Activated CD8-positive, alpha-beta T cell treated with anti-CD3 and anti-CD28 coated beads for 36 hours (primary cell): ENCODE results near the gene OR5W2. TPM values are rescaled to one million over a fixed set of nuclear protein-coding genes. Genes with fewer than 3 reads are reported as not detected.

Experiments
- ATAC-seq: fragments of 200-7000 bp; cut with Tn5 transposase; one replicate; pipeline ENCODE4 v1.10.0; 2021; ENCODE audit warnings: mild to moderate bottlenecking, moderate library complexity
- CTCF ChIA-PET: fragments of 350-600 bp; sonication (Branson Sonifier 250); formaldehyde crosslinking; loops from one replicate; lab custom pipeline; 2021; ENCODE audit warnings: antibody characterized with exemption; lab: Charles Lee
- POLR2A ChIA-PET: fragments of 350-600 bp; sonication (Branson Sonifier 250); formaldehyde crosslinking; loops from one replicate; lab custom pipeline; 2021; ENCODE audit warnings: antibody characterized with exemption; lab: Charles Lee
- DNase-seq: peaks from one replicate; pipeline ENCODE4 v3.0.0-alpha.2; 2020
- H3K27ac Mint-ChIP-seq: one replicate; pipeline ENCODE4 v1.8.0; 2021; ENCODE audit warnings: mild to moderate bottlenecking, mixed read lengths
- H3K27me3 Mint-ChIP-seq: one replicate; pipeline ENCODE4 v1.8.0; 2021; ENCODE audit warnings: mixed read lengths
- H3K36me3 Mint-ChIP-seq: one replicate; pipeline ENCODE4 v1.8.0; 2021; ENCODE audit warnings: low read depth, mixed read lengths
- H3K4me1 Mint-ChIP-seq: one replicate; pipeline ENCODE4 v1.8.0; 2021; ENCODE audit warnings: low read depth, mixed read lengths
- H3K4me3 Mint-ChIP-seq: one replicate; pipeline ENCODE4 v1.8.0; 2021; ENCODE audit warnings: mild to moderate bottlenecking, moderate library complexity, mixed read lengths
- H3K9me3 Mint-ChIP-seq: one replicate; pipeline ENCODE4 v1.8.0; 2021; ENCODE audit warnings: mixed read lengths
- CTCF ChIP-seq: fragments of 200-600 bp; IDR thresholded peaks from one replicate; pipeline ENCODE4 v1.8.0; 2022; ENCODE audit warnings: antibody characterized with exemption, mild to moderate bottlenecking
- intact Hi-C: fragments of 100-400 bp; cut with micrococcal nuclease; formaldehyde crosslinking; loops from one replicate; pipeline ENCODE4 v1.10.0; 2022
- total RNA-seq, 2 experiments: library from RNA; stranded (reverse); gene quantifications; one replicate each; pipeline ENCODE4 v1.2.3, GENCODE V29; 2021

The OR5W2 gene
- not detected for total RNA-seq

GRCh38 chr11:55914482-55914881, at the start of gene OR5W2:
TSS of gene OR5W2 (minus strand) at chr11:55914582. CDS start at chr11:55914582, 0 bp downstream.
- ATAC-seq (no peak), DNase-seq (no peak)
- Mint-ChIP-seq H3K4me3 (no peak within 1 kb of the TSS), H3K4me1 (no peaks in the 10 kb centered on the region), H3K27me3 (no peaks in the 10 kb centered on the region), H3K27ac (no peak within 1 kb of the TSS), H3K9me3 (peaks cover 12% of the 10 kb centered on the region), H3K36me3 (no peaks in the 10 kb centered on the region)
- ChIA-PET CTCF (no interaction called here), POLR2A (no interaction called here)
- intact Hi-C loops: no loop called here
- TF ChIP-seq CTCF: no peak

GRCh38 chr11:55956521-55956920, 42.1 kb upstream of the OR5W2 start:
- ChIA-PET CTCF (no interaction called here), POLR2A (no interaction called here)
- H3K4me3 Mint-ChIP-seq: no peak overlapping the region
- TF ChIP-seq CTCF: no peak
- no peaks in the 10 kb centered on the region for H3K36me3 Mint-ChIP-seq
- no peak overlapping the region for H3K27ac Mint-ChIP-seq
- intact Hi-C loops: no loop called here
- DNase-seq (no peak), ATAC-seq (no peak)
- no peaks in the 10 kb centered on the region for H3K27me3 Mint-ChIP-seq
- H3K4me1 Mint-ChIP-seq: no peaks in the 10 kb centered on the region
- H3K9me3 Mint-ChIP-seq: peaks cover 3% of the 10 kb centered on the region

GRCh38 chr11:55949330-55949729, 34.9 kb upstream of the OR5W2 start:
- no peak for ATAC-seq
- no peak for TF ChIP-seq CTCF
- intact Hi-C loops: no loop called here
- CTCF ChIA-PET: no interaction called here
- Mint-ChIP-seq H3K4me1 (no peaks in the 10 kb centered on the region), H3K27ac (no peak overlapping the region), H3K9me3 (peaks cover 12% of the 10 kb centered on the region), H3K4me3 (no peak overlapping the region), H3K36me3 (no peaks in the 10 kb centered on the region), H3K27me3 (no peaks in the 10 kb centered on the region)
- no peak for DNase-seq
- POLR2A ChIA-PET: no interaction called here

GRCh38 chr11:55942785-55943392, 28.5 kb upstream of the OR5W2 start:
- Mint-ChIP-seq H3K9me3 (peaks cover 10% of the 10 kb centered on the region), H3K27me3 (no peaks in the 10 kb centered on the region), H3K4me1 (no peaks in the 10 kb centered on the region), H3K4me3 (no peak overlapping the region), H3K36me3 (no peaks in the 10 kb centered on the region), H3K27ac (no peak overlapping the region)
- TF ChIP-seq CTCF: peak; percentile 37
- ATAC-seq: no peak
- no peak for DNase-seq
- POLR2A ChIA-PET: no interaction called here
- CTCF ChIA-PET: no interaction called here
- intact Hi-C loops: no loop called here

- Mint-ChIP-seq H3K4me3 (no peak within 1 kb of the TSS), H3K27ac (no peak within 1 kb of the TSS), H3K27me3 (no peaks in the 10 kb centered on the region), H3K9me3 (peaks cover 11% of the 10 kb centered on the region), H3K36me3 (no peaks in the 10 kb centered on the region), H3K4me1 (no peaks in the 10 kb centered on the region)
- DNase-seq (no peak), ATAC-seq (no peak)
- ChIA-PET POLR2A (no interaction called here), CTCF (no interaction called here)
- no peak for TF ChIP-seq CTCF
- intact Hi-C loops: no loop called here
Observed at GRCh38 chr11:55936300-55936699, 21.9 kb upstream of the OR5W2 start, which contains the start of gene OR5I1. TSS of gene OR5I1 (minus strand) at chr11:55936400. CDS start at chr11:55936400, 0 bp downstream.
